ENCODE data around the gene HOXC9.

HOXC9 gene

DNA sequence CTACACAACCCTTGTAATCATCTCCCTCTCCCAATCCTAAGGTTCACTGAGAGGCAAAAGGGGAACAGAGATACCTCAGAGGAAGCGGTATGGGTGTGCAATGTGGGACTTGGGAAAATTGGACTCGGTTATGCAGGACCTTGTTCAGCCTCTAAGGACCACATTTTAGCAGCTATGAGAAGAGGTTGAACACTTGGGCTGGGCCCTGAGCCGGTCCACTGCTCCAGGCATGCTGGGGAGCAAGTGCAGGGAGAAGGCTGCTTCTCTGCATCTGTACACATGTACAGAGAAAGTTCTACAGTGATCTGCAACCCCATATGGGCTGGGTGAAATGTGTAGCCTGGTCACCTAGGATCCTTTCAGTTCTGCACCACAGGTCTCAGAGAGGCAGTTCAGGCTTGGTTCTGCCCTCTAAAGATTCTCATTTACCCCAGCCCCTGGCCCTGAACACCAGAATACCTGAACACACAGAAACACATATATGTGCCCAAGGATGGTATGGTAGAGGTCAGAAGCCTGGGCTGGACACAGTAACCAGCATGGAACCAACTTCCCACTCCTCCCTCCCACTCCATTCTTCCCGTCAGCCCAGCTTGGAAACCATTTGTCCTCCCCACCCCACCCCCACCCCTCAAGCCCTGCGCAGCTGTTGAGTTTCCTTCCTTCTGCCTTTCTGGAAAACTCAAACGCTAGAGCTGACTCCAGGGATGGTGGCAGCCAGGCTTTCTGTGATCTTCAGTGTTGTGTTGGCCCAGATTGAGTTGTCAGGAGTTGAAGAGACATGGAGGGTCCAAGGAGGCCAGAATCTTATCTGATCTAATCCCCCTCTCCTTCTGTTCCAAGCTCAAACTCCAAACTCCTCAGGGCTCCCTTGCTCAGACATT lies 43.3 kb downstream of the HOXC9 start:
- H3K27ac ChIP-seq (replicated peaks) = no peak overlapping the region
- peaks cover 78% of the 10 kb centered on the region for H3K27me3 ChIP-seq (ENCODE audit: insufficient read depth, poor library complexity, severe bottlenecking)
- H3K4me3 ChIP-seq (replicated peaks; ENCODE audit: insufficient read depth, low read length) = no peak overlapping the region
- no peak for DNase-seq (ENCODE audit: low read depth in 1 of 2, low spot score in 1 of 2)
- TF ChIP-seq GABPA (IDR thresholded peaks at IDR 0.05; ENCODE audit: low read depth) (no peak), SPI1 (IDR thresholded peaks at IDR 0.05; ENCODE audit: borderline replicate concordance, low read depth) (no peak), CTCF (IDR thresholded peaks at IDR 0.05; ENCODE audit: insufficient read depth, low read length) (no peak), POLR2AphosphoS5 (IDR thresholded peaks at IDR 0.05; ENCODE audit: low read depth) (no peak)
- TF ChIP-seq, protein P1, sequence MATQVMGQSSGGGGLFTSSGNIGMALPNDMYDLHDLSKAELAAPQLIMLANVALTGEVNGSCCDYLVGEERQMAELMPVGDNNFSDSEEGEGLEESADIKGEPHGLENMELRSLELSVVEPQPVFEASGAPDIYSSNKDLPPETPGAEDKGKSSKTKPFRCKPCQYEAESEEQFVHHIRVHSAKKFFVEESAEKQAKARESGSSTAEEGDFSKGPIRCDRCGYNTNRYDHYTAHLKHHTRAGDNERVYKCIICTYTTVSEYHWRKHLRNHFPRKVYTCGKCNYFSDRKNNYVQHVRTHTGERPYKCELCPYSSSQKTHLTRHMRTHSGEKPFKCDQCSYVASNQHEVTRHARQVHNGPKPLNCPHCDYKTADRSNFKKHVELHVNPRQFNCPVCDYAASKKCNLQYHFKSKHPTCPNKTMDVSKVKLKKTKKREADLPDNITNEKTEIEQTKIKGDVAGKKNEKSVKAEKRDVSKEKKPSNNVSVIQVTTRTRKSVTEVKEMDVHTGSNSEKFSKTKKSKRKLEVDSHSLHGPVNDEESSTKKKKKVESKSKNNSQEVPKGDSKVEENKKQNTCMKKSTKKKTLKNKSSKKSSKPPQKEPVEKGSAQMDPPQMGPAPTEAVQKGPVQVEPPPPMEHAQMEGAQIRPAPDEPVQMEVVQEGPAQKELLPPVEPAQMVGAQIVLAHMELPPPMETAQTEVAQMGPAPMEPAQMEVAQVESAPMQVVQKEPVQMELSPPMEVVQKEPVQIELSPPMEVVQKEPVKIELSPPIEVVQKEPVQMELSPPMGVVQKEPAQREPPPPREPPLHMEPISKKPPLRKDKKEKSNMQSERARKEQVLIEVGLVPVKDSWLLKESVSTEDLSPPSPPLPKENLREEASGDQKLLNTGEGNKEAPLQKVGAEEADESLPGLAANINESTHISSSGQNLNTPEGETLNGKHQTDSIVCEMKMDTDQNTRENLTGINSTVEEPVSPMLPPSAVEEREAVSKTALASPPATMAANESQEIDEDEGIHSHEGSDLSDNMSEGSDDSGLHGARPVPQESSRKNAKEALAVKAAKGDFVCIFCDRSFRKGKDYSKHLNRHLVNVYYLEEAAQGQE (IDR thresholded peaks at IDR 0.05; ENCODE audit: insufficient replicate concordance, low read depth) = no peak

DNA sequence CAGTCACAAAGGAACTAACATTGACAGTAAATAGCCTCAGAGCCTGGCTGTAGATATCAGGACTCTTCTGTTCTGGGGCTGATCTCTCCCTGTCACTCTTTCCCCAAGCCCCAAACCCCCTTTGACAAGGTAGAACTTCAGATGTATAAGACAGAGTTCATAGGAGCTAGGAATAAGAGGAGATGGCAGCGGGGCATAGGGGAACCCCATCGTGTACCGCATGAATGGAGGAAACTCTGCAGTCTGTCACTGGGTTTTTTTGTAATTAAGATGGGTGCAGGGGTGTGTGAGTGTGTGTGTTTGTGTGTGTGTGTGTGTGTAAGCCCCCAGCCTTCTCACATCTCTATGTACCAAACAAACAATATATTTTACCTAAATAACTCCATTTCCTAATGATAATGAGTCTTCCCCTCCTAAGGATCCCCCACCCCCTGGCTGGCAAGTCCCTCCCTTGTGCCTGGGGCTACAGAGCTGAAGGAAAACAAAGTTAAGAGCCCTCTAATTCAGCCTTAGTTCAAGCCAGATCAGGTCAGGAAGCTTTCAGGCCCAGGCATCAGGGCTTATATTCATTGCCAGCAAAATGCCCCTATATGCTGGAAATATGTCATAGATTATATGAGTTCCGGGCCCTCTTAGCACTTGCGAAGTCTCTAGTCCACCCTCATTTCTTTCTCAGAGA lies 44.6 kb downstream of the HOXC9 start:
- DNase-seq (ENCODE audit: low read depth in 1 of 2, low spot score in 1 of 2) = no peak
- peaks cover 74% of the 10 kb centered on the region for H3K27me3 ChIP-seq (ENCODE audit: insufficient read depth, poor library complexity, severe bottlenecking)
- no peak overlapping the region for H3K27ac ChIP-seq (replicated peaks)
- no peak overlapping the region for H3K4me3 ChIP-seq (replicated peaks; ENCODE audit: insufficient read depth, low read length)
- TF ChIP-seq POLR2AphosphoS5 (IDR thresholded peaks at IDR 0.05; ENCODE audit: low read depth) (no peak), GABPA (IDR thresholded peaks at IDR 0.05; ENCODE audit: low read depth) (no peak), SPI1 (IDR thresholded peaks at IDR 0.05; ENCODE audit: borderline replicate concordance, low read depth) (no peak), CTCF (IDR thresholded peaks at IDR 0.05; ENCODE audit: insufficient read depth, low read length) (no peak)
- TF ChIP-seq, protein P1 (IDR thresholded peaks at IDR 0.05; ENCODE audit: insufficient replicate concordance, low read depth) = no peak

DNA sequence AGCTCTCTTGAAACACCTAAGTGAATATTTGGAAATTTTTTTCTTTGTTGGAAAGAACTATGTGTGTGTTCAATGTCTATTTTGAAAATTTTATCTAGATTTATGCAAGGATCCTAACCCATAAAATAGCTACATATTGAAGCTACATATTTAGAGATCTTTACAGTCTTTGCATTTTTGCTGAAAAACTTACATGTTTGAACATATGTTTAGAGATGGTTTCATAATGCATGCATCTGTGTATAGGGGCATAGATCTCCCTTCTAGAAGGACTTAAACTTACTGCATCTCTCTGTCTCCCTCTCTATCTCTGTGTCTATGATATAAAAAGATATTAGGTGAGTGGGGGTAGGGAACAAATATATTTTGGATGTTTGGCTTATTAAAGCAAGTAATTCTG lies 45.4 kb downstream of the HOXC9 start:
- Histone ChIP-seq H3K27ac (replicated peaks) (no peak overlapping the region), H3K27me3 (ENCODE audit: insufficient read depth, poor library complexity, severe bottlenecking) (peaks cover 77% of the 10 kb centered on the region), H3K4me3 (replicated peaks; ENCODE audit: insufficient read depth, low read length) (no peak overlapping the region)
- no peak for DNase-seq (ENCODE audit: low read depth in 1 of 2, low spot score in 1 of 2)
- TF ChIP-seq CTCF (IDR thresholded peaks at IDR 0.05; ENCODE audit: insufficient read depth, low read length) = no peak
- TF ChIP-seq, protein P1 (IDR thresholded peaks at IDR 0.05; ENCODE audit: insufficient replicate concordance, low read depth) = no peak
- no peak for TF ChIP-seq POLR2AphosphoS5 (IDR thresholded peaks at IDR 0.05; ENCODE audit: low read depth)
- TF ChIP-seq GABPA (IDR thresholded peaks at IDR 0.05; ENCODE audit: low read depth) = no peak
- TF ChIP-seq SPI1 (IDR thresholded peaks at IDR 0.05; ENCODE audit: borderline replicate concordance, low read depth) = no peak
